Panc1 (cell line): ENCODE measurements around the gene CA5B. TPM values are rescaled to one million over a fixed set of nuclear protein-coding genes. Genes with fewer than 3 reads are reported as not detected.

ENCODE experiments used
- ATAC-seq: fragments of 200-7000 bp; cut with Tn5 transposase; 2 replicates; pipeline ENCODE4 v1.9.1; 2020; ENCODE audit warnings: mild to moderate bottlenecking, moderate library complexity
- BruUV-seq: library from RNA; stranded (reverse); fragments of 400-500 nt; replicated peaks from 2 replicates; lab custom pipeline; 2021; lab: Mats Ljungman, UMichigan
- CTCF ChIA-PET: fragments of 300-600 bp; sonication (Branson Sonifier 250); formaldehyde crosslinking; loops from one replicate; lab custom pipeline; 2022; ENCODE audit warnings: antibody characterized with exemption; lab: Charles Lee
- POLR2A ChIA-PET: fragments of 300-600 bp; sonication (Branson Sonifier 250); formaldehyde crosslinking; loops from one replicate; lab custom pipeline; 2022; ENCODE audit warnings: antibody characterized with exemption; lab: Charles Lee
- DNase-seq: peaks from one replicate; pipeline ENCODE4 v3.0.0-alpha.2; 2010; ENCODE audit warnings: low read depth, low spot score
- H3K27ac ChIP-seq: 2 replicates; pipeline ENCODE4 v1.5.1; 2011; ENCODE audit warnings: mild to moderate bottlenecking, low read length, inconsistent platforms
- H3K27me3 ChIP-seq: fragments of 200-500 bp; sonication (Bioruptor generic); 2 replicates; pipeline ENCODE4 v1.6.0; 2014; ENCODE audit warnings: low read length, inconsistent platforms; ENCODE audit not compliant: control insufficient read depth, insufficient read depth
- H3K36me3 ChIP-seq: fragments of 200-500 bp; sonication (Bioruptor generic); 2 replicates; pipeline ENCODE4 v1.5.1; 2014; ENCODE audit warnings: inconsistent platforms, mild to moderate bottlenecking, low read length, moderate library complexity; ENCODE audit not compliant: control insufficient read depth, insufficient read depth
- H3K4me1 ChIP-seq: 2 replicates; pipeline ENCODE4 v1.5.1; 2011; ENCODE audit warnings: inconsistent platforms, mild to moderate bottlenecking, low read length, moderate library complexity; ENCODE audit not compliant: control insufficient read depth, insufficient read depth
- H3K4me3 ChIP-seq, 2 experiments: 2 replicates each; pipeline ENCODE4 v1.5.1; 2011 to 2012; ENCODE audit warnings: low read depth in 2 of 2, low read length in 2 of 2, mild to moderate bottlenecking in 2 of 2, inconsistent platforms in 1 of 2, moderate library complexity in 1 of 2
- H3K9me3 ChIP-seq: fragments of 200-500 bp; sonication (Bioruptor generic); 2 replicates; pipeline ENCODE4 v1.5.1; 2014; ENCODE audit warnings: low read depth, mild to moderate bottlenecking, inconsistent platforms, low read length, moderate library complexity; ENCODE audit not compliant: control insufficient read depth, insufficient read depth
- POLR2AphosphoS5 ChIP-seq: IDR thresholded peaks from 2 replicates; pipeline ENCODE4 v1.6.1; 2012; ENCODE audit warnings: mild to moderate bottlenecking, low read depth, low read length, moderate library complexity
- SIN3A ChIP-seq: IDR thresholded peaks from 2 replicates; pipeline ENCODE4 v1.6.1; 2012; ENCODE audit warnings: low read depth, mild to moderate bottlenecking, low read length, moderate library complexity, borderline replicate concordance; ENCODE audit not compliant: insufficient read depth
- TCF7L2 ChIP-seq: IDR thresholded peaks from 2 replicates; pipeline ENCODE4 v1.6.1; 2011; ENCODE audit warnings: mild to moderate bottlenecking, low read depth, low read length, inconsistent platforms
- in situ Hi-C: cut with HindIII; loops from 2 replicates; pipeline ENCODE4 v1.10.0; 2016; ENCODE audit warnings: low sequenced_read_pairs, low pct_unique_long_range_greater_than_20kb
- intact Hi-C: fragments of 100-400 bp; cut with micrococcal nuclease; formaldehyde crosslinking; loops from one replicate; pipeline ENCODE4 v1.10.0; 2022; ENCODE audit not compliant: unreplicated experiment
- total RNA-seq: library from RNA; stranded (reverse); gene quantifications from one replicate; pipeline ENCODE4 v1.2.1, GENCODE V29; 2021; ENCODE audit not compliant: unreplicated experiment
- TF ChIP-seq, protein P1 (sequence below), 2 experiments: IDR thresholded peaks; 2 replicates each; pipeline ENCODE4 v1.6.1; 2011 to 2012; ENCODE audit warnings: low read depth in 2 of 2, control low read depth in 1 of 2, low read length in 1 of 2, mild to moderate bottlenecking in 1 of 2, moderate library complexity in 1 of 2; ENCODE audit not compliant: insufficient read depth in 1 of 2
- TF ChIP-seq, protein P2 (sequence below): fragments of 450-650 bp; IDR thresholded peaks from 2 replicates; pipeline ENCODE4 v1.5.1; 2017; ENCODE audit warnings: mild to moderate bottlenecking

Gene CA5B
- total RNA-seq, 1 experiment from 2014 or later: 6.8 TPM

DNA sequence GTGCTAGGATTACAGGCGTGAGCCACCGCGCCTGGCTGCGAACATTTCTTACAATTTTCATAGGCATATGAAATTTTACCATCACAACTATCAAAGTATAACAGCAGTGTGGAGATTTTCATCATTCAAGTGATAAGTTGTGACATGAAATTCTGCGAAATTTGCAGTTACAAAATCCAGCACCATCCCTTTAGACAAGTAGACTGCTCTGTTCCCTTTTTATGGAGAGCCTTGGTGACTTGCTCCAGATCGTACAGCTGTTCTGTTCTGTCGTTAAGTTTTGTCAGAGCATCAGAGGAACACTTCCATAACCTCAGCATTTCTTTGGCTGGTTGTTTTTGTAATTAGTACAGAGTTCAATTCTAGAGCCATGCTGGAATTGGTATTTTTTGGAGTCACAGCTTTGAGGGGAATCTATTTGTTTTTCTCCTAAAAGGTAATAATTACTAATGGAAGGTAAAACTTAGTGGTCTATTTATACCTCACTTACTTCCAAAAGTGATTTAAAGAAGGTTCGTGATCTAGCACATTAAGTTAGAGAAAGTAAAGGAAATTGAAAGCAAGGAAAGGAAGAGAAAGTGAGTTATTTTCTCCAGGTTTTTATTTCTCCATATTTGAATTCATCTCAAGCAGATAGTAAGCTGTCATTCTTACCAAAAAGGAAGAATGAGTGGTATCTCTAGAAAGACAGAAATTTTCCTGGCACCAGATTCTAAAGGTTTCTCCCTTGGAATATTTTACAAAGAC is 74.3 kb downstream of the CA5B start:
- TF ChIP-seq POLR2AphosphoS5: no peak
- TF ChIP-seq, protein P1, sequence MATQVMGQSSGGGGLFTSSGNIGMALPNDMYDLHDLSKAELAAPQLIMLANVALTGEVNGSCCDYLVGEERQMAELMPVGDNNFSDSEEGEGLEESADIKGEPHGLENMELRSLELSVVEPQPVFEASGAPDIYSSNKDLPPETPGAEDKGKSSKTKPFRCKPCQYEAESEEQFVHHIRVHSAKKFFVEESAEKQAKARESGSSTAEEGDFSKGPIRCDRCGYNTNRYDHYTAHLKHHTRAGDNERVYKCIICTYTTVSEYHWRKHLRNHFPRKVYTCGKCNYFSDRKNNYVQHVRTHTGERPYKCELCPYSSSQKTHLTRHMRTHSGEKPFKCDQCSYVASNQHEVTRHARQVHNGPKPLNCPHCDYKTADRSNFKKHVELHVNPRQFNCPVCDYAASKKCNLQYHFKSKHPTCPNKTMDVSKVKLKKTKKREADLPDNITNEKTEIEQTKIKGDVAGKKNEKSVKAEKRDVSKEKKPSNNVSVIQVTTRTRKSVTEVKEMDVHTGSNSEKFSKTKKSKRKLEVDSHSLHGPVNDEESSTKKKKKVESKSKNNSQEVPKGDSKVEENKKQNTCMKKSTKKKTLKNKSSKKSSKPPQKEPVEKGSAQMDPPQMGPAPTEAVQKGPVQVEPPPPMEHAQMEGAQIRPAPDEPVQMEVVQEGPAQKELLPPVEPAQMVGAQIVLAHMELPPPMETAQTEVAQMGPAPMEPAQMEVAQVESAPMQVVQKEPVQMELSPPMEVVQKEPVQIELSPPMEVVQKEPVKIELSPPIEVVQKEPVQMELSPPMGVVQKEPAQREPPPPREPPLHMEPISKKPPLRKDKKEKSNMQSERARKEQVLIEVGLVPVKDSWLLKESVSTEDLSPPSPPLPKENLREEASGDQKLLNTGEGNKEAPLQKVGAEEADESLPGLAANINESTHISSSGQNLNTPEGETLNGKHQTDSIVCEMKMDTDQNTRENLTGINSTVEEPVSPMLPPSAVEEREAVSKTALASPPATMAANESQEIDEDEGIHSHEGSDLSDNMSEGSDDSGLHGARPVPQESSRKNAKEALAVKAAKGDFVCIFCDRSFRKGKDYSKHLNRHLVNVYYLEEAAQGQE (IDR thresholded peaks at IDR 0.05; ENCODE audit: insufficient read depth in 1 of 2, low read depth in 2 of 2, low read length in 1 of 2): no peak
- TF ChIP-seq, protein P2, sequence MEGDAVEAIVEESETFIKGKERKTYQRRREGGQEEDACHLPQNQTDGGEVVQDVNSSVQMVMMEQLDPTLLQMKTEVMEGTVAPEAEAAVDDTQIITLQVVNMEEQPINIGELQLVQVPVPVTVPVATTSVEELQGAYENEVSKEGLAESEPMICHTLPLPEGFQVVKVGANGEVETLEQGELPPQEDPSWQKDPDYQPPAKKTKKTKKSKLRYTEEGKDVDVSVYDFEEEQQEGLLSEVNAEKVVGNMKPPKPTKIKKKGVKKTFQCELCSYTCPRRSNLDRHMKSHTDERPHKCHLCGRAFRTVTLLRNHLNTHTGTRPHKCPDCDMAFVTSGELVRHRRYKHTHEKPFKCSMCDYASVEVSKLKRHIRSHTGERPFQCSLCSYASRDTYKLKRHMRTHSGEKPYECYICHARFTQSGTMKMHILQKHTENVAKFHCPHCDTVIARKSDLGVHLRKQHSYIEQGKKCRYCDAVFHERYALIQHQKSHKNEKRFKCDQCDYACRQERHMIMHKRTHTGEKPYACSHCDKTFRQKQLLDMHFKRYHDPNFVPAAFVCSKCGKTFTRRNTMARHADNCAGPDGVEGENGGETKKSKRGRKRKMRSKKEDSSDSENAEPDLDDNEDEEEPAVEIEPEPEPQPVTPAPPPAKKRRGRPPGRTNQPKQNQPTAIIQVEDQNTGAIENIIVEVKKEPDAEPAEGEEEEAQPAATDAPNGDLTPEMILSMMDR: no peak
- no peak for TF ChIP-seq TCF7L2
- no peak for TF ChIP-seq SIN3A
- BruUV-seq: no TSS peak
- Histone ChIP-seq H3K4me3 (no peak overlapping the region), H3K36me3 (no peaks in the 10 kb centered on the region), H3K27me3 (no peaks in the 10 kb centered on the region), H3K27ac (no peak overlapping the region), H3K9me3 (no peaks in the 10 kb centered on the region), H3K4me1 (no peaks in the 10 kb centered on the region)
- DNase-seq (no peak), ATAC-seq (no peak)
- ChIA-PET POLR2A (no interaction called here), CTCF (no interaction called here)
- intact Hi-C loops: no loop called here
- in situ Hi-C loops: no loop called here

DNA sequence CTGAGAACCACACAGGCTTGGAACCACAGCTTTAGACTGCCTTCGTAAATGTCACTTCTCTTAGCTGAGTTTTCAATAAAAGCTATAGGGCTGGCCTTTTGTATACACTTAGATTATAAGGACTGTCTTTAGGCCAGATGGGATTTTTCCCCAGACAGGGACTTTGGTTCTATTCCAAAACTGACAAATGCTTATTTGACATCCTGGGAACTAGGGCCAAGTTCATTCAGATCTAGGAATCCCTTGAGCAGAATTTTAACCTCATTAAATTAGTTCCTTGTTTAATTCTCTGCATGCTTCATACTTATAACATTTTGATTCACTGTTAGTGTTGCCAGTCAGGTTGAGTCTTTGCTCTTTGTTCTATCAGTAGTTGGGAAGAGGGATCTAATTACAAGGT is 75.3 kb downstream of the CA5B start:
- CTCF ChIA-PET: no interaction called here
- no peaks in the 10 kb centered on the region for H3K27me3 ChIP-seq
- POLR2A ChIA-PET: no interaction called here
- ATAC-seq (no peak), DNase-seq (no peak)
- intact Hi-C loops: no loop called here
- no peak overlapping the region for H3K4me3 ChIP-seq
- H3K4me1 ChIP-seq: no peaks in the 10 kb centered on the region
- H3K9me3 ChIP-seq: no peaks in the 10 kb centered on the region
- BruUV-seq: no TSS peak
- H3K27ac ChIP-seq: no peak overlapping the region
- in situ Hi-C loops: no loop called here
- no peaks in the 10 kb centered on the region; the same call in 1 of the 2 replicates for H3K36me3 ChIP-seq
- TF ChIP-seq TCF7L2 (no peak), SIN3A (no peak), POLR2AphosphoS5 (no peak)
- TF ChIP-seq, protein P1 (IDR thresholded peaks at IDR 0.05; ENCODE audit: insufficient read depth in 1 of 2, low read depth in 2 of 2, low read length in 1 of 2): no peak
- TF ChIP-seq, protein P2: no peak
